CD4-positive, alpha-beta T cell (primary cell): ENCODE data around the gene MYMK. TPM values are rescaled to one million over a fixed set of nuclear protein-coding genes. Genes with fewer than 3 reads are reported as not detected.

Source experiments
- ATAC-seq: fragments of 200-7000 bp; cut with Tn5 transposase; one replicate; pipeline ENCODE4 v1.10.0; 2022; ENCODE audit warnings: mild to moderate bottlenecking; ENCODE audit not compliant: poor library complexity
- CTCF ChIA-PET: fragments of 350-600 bp; sonication (Branson Sonifier 250); formaldehyde crosslinking; loops from one replicate; lab custom pipeline; 2021; ENCODE audit warnings: antibody characterized with exemption, inconsistent platforms; lab: Charles Lee
- POLR2A ChIA-PET: fragments of 350-600 bp; sonication (Branson Sonifier 250); formaldehyde crosslinking; loops from one replicate; lab custom pipeline; 2021; ENCODE audit warnings: antibody characterized with exemption, inconsistent platforms; lab: Charles Lee
- DNase-seq, 14 experiments: peaks; one replicate each; pipeline ENCODE4 v3.0.0-alpha.2; 2013 to 2020; ENCODE audit warnings: mixed read lengths in 2 of 14
- H3K27ac ChIP-seq, 2 donors: one replicate each; pipeline versions ENCODE4 v1.5.1 to v1.7.0; 2013; ENCODE audit warnings: low read length in 2 of 2, low read depth in 1 of 2, mild to moderate bottlenecking in 1 of 2
- H3K27me3 ChIP-seq, 2 experiments: 1 replicate in 1 of 2; 2 replicates in 1 of 2; pipeline versions ENCODE4 v1.6.1 to v1.7.0; 2013; ENCODE audit warnings: low read length in 2 of 2, control low read depth in 1 of 2, mild to moderate bottlenecking in 1 of 2, moderate library complexity in 1 of 2; ENCODE audit not compliant: insufficient read depth in 2 of 2, control insufficient read depth in 1 of 2
- H3K36me3 ChIP-seq: one replicate; pipeline ENCODE4 v1.6.1; 2013; ENCODE audit warnings: low read length, control low read depth; ENCODE audit not compliant: insufficient read depth
- H3K4me1 ChIP-seq: one replicate; pipeline ENCODE4 v1.6.1; 2013; ENCODE audit warnings: low read length, control low read depth; ENCODE audit not compliant: insufficient read depth
- H3K4me3 ChIP-seq: one replicate; pipeline ENCODE4 v1.5.1; 2013; ENCODE audit warnings: mild to moderate bottlenecking, low read length, moderate library complexity
- H3K9me3 ChIP-seq, 2 experiments: 1 replicate in 1 of 2; 2 replicates in 1 of 2; pipeline versions ENCODE4 v1.6.1 to v1.7.0; 2013; ENCODE audit warnings: low read length in 2 of 2, mild to moderate bottlenecking in 2 of 2, control low read depth in 1 of 2, moderate library complexity in 1 of 2; ENCODE audit not compliant: control insufficient read depth in 1 of 2, insufficient read depth in 1 of 2
- H3K27ac Mint-ChIP-seq: one replicate; pipeline ENCODE4 v1.8.0; 2020; ENCODE audit warnings: mixed read lengths
- H3K27me3 Mint-ChIP-seq: one replicate; pipeline ENCODE4 v1.8.0; 2021; ENCODE audit warnings: mixed read lengths
- H3K36me3 Mint-ChIP-seq: one replicate; pipeline ENCODE4 v1.8.0; 2021; ENCODE audit warnings: low read depth, mixed read lengths
- H3K4me1 Mint-ChIP-seq: one replicate; pipeline ENCODE4 v1.8.0; 2021; ENCODE audit warnings: low read depth, mixed read lengths
- H3K4me3 Mint-ChIP-seq: one replicate; pipeline ENCODE4 v1.8.0; 2020; ENCODE audit warnings: mild to moderate bottlenecking, mixed read lengths
- H3K9me3 Mint-ChIP-seq: one replicate; pipeline ENCODE4 v1.8.0; 2020; ENCODE audit warnings: mixed read lengths
- intact Hi-C, 2 experiments: fragments of 100-400 bp; cut with DNase I in 1 of 2; cut with micrococcal nuclease in 1 of 2; formaldehyde crosslinking; loops; one replicate each; pipeline versions ENCODE4 v1.15.1 to v1.9.0; 2023 to 2025; cut with DNase I, micrococcal nuclease
- total RNA-seq, 174 experiments: library from RNA in 2 of 174; stranded (reverse) in 2 of 174; gene quantifications; one replicate each; pipeline ENCODE4 v1.2.3 and lab custom pipeline; 2021 to 2026
- TF ChIP-seq, protein P1 (sequence below): fragments of 200-600 bp; IDR thresholded peaks from one replicate; pipeline ENCODE4 v1.8.0; 2022; ENCODE audit warnings: antibody characterized with exemption, mild to moderate bottlenecking

The MYMK gene
- total RNA-seq, 2 experiments from 2014 or later = not detected

DNA sequence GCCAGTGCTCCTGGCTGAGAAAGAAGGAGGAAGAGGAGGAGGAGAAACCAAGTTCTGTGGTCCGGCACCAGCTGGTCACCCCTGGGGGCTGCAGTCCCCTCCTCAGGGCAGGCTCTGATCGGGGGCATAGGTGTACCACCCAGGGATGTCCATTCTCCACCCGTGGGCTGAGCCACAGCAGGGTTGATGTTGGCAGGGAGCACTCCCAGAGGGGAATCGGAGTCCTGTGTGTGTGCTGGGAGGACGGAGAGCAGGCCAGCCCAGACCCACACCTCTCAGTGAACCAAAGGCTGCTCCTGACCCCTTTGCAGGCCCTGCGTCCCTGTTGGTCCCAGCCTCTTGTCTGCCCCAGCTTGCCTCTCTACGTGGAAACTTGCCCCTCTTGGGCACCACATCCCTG lies 5.1 kb upstream of the MYMK start:
- no peaks in the 10 kb centered on the region for H3K9me3 ChIP-seq
- no peak overlapping the region for H3K27ac ChIP-seq
- peaks cover 0 to 8% of the 10 kb centered on the region in 2 experiments for H3K27me3 ChIP-seq
- Mint-ChIP-seq H3K4me3 (no peak overlapping the region), H3K27ac (no peak overlapping the region), H3K36me3 (no peaks in the 10 kb centered on the region), H3K27me3 (peaks cover 6% of the 10 kb centered on the region), H3K9me3 (no peaks in the 10 kb centered on the region), H3K4me1 (peaks cover 23% of the 10 kb centered on the region)
- intact Hi-C loops = loop anchor here (5.0 to 10.0 kb wide), 3 partner anchors 197 to 465 kb away; partner anchors contain the start of gene VAV2 (in 2 of the 2)
- no peaks in the 10 kb centered on the region for H3K36me3 ChIP-seq
- POLR2A ChIA-PET = no interaction called here
- peaks cover 31% of the 10 kb centered on the region for H3K4me1 ChIP-seq
- H3K4me3 ChIP-seq = no peak overlapping the region
- TF ChIP-seq, protein P1, sequence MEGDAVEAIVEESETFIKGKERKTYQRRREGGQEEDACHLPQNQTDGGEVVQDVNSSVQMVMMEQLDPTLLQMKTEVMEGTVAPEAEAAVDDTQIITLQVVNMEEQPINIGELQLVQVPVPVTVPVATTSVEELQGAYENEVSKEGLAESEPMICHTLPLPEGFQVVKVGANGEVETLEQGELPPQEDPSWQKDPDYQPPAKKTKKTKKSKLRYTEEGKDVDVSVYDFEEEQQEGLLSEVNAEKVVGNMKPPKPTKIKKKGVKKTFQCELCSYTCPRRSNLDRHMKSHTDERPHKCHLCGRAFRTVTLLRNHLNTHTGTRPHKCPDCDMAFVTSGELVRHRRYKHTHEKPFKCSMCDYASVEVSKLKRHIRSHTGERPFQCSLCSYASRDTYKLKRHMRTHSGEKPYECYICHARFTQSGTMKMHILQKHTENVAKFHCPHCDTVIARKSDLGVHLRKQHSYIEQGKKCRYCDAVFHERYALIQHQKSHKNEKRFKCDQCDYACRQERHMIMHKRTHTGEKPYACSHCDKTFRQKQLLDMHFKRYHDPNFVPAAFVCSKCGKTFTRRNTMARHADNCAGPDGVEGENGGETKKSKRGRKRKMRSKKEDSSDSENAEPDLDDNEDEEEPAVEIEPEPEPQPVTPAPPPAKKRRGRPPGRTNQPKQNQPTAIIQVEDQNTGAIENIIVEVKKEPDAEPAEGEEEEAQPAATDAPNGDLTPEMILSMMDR = no peak
- ATAC-seq = no peak
- DNase-seq = no peak
- CTCF ChIA-PET = no interaction called here

DNA sequence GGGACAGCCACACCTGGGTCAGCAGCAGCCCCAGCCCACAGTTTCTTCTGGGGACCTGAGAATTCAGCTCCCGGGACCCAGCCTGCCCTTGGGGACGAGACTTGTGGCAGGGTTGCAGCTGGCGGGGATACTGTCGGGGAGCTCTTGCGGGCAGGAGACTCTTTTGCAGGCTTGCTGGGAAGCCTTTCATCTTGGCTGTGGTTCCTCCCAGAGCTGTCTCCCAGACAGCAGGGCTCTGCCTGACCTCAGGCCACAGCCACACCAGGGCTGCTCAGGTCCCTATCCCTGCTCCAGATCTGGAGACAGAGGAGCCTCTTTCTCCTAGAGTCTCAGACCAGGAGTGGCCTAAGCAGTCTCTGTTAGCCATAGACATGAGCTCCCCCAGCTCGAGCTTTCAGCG lies 4.7 kb upstream of the MYMK start:
- DNase-seq (no peak), ATAC-seq (no peak)
- ChIA-PET CTCF (no interaction called here), POLR2A (no interaction called here)
- TF ChIP-seq, protein P1 = no peak
- Histone ChIP-seq H3K36me3 (no peaks in the 10 kb centered on the region), H3K27me3 (peaks cover 0 to 7% of the 10 kb centered on the region in 2 experiments), H3K4me1 (peaks cover 29% of the 10 kb centered on the region), H3K27ac (no peak overlapping the region), H3K9me3 (no peaks in the 10 kb centered on the region), H3K4me3 (no peak overlapping the region)
- intact Hi-C loops = no loop called here
- Mint-ChIP-seq H3K36me3 (no peaks in the 10 kb centered on the region), H3K4me3 (no peak overlapping the region), H3K27ac (no peak overlapping the region), H3K9me3 (no peaks in the 10 kb centered on the region), H3K4me1 (peaks cover 23% of the 10 kb centered on the region), H3K27me3 (peaks cover 6% of the 10 kb centered on the region)

DNA sequence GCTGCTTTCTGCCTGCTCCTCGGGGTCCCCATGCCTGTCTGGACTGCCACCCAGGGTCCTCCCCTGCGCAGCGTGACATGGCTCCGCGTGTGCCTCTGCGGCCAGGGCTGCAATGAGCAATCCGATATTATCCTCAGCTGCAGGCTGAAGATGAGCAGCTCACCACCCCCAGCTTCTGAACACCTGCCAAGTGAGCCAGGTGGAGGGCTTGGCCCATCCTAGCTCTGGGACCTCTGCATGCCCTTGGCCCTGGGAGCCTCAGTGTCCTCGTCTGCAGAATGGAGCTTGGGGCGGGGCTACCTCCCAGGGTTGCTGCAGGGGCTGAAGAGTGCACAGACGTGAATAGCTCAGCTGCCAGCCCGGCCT lies 4.1 kb upstream of the MYMK start:
- peaks cover 23% of the 10 kb centered on the region for H3K4me1 Mint-ChIP-seq
- TF ChIP-seq, protein P1 = no peak
- POLR2A ChIA-PET = no interaction called here
- H3K9me3 Mint-ChIP-seq = no peaks in the 10 kb centered on the region
- no peaks in the 10 kb centered on the region for H3K36me3 ChIP-seq
- H3K27ac Mint-ChIP-seq = no peak overlapping the region
- no peak overlapping the region for H3K4me3 Mint-ChIP-seq
- ATAC-seq = no peak
- peaks cover 24% of the 10 kb centered on the region for H3K4me1 ChIP-seq
- peaks cover 6% of the 10 kb centered on the region for H3K27me3 Mint-ChIP-seq
- DNase-seq = no peak
- H3K9me3 ChIP-seq = no peaks in the 10 kb centered on the region
- H3K27me3 ChIP-seq = peaks cover 0 to 7% of the 10 kb centered on the region in 2 experiments
- H3K4me3 ChIP-seq = no peak overlapping the region
- H3K27ac ChIP-seq = no peak overlapping the region
- CTCF ChIA-PET = no interaction called here
- intact Hi-C loops = no loop called here
- H3K36me3 Mint-ChIP-seq = no peaks in the 10 kb centered on the region
